Stimulated activated CD4-positive, alpha-beta T cell treated with anti-CD3 and anti-CD28 coated beads, Interleukin-4, amount 100 ng/mL, for 1 hour (primary cell): ENCODE data around the gene COA3.

Experiments used
- DNase-seq: peaks from one replicate; pipeline ENCODE4 v3.0.0-alpha.2; 2020

Gene COA3

GRCh38 chr17:42817866-42818265 is 19.4 kb upstream of the COA3 start:
- DNase-seq: no peak

GRCh38 chr17:42814633-42815399 is 16.3 kb upstream of the COA3 start:
- DNase-seq: no peak

DNA sequence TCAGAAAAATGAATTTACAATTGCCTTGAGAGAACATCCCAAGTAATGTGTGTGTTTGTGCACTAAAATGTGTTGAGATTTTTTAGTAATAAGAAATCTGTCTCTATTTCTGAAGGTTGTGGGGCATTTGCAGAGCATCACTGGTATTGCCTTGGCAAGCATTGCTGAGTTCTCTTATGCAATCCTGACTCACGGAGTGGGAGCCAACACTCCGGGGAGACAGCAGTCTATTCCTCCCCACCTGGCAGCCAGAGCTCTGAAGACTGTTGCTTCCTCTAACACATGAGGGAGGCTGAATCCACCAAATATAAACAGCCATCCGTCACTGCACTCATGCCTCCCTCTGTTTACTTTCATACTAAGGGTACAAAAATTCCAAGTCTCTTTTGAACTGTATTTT is 10.7 kb upstream of the COA3 start:
- no peak for DNase-seq

DNA sequence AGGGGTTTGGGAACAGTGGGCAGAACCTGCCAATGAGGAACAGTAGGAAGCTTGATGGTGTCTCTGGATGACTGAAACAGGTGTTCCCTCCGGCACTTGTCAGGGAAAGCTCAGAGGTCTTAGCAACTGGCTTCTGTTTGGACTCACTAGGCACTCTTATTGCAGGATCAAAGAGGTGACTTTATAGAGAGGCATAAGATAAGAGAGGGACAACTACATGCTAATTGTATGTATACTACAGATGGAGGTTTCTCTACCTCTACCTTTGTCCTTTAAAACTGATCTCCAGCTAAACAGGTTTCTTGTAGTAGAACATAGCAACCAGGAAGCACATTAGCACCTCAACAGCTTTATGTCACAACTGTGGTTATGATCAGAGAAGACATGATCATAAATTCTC is 7.7 kb upstream of the COA3 start:
- DNase-seq: no peak

- DNase-seq: no peak
Measured at GRCh38 chr17:42804918-42805367, 6.4 kb upstream of the COA3 start.

- DNase-seq: no peak
Measured at GRCh38 chr17:42803074-42803883, 4.8 kb upstream of the COA3 start.

DNA sequence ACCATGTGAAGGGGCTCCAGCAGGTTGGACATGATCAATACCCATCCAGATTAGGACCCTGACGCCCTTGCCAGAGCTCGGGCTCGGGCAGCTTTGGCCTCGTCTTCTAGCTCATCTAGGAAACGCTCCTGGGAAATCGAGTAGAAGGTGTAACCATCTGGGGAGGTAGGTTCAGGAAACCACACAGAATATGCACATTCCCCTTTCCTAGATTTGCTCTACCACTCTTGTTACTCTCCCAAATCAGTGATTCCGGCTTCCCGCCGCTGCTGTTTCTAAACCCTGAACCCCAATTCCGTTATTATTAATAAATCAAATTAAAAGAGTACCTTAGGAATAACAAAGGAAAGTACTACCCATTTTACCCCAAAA is 507 bp downstream of the COA3 start:
- no peak for DNase-seq

DNA sequence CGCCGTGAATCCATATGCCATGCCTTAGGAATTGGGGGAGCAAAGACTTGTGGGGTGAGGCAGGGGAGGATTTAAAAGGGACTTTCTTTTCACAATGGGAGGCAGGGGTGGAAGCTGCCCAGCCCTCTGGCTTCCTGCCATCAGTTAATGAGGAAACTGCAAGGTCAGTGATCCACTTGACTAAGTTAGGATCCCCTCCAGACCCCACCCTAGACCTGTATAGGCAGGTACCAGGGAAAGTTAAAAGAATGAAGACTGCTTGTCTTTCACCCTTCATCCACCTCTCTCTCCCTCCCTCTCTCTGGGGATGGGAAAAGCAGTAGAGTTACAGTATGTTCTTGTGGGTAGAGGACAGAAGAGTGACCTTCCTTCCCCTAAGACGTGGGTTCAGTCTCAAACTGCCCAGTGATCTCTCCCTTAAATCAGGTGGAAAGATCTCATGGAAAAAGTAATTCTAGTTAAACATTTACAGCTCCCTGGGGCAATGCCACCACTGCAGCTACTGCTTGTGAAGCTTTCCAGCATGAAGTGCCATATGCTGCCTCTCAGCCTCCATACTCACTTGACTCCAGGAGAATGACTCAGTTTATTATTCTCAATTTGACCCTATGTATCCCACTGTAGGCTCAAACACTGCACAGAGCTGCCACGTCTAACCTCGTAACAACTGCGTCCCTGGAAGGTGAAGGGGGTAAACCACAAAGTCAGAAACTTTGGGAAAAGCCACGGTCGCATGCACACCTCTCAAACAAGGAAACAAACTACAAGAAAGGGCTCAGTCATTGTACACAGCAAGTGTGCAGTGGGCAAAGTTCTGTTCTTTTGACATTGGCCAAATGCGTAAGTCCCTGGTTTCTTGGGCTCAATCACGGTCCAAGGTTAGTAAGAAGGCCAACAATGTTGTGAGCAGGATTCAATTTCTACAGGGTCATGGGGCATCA is 1.2 kb downstream of the COA3 start:
- DNase-seq: no peak

DNA sequence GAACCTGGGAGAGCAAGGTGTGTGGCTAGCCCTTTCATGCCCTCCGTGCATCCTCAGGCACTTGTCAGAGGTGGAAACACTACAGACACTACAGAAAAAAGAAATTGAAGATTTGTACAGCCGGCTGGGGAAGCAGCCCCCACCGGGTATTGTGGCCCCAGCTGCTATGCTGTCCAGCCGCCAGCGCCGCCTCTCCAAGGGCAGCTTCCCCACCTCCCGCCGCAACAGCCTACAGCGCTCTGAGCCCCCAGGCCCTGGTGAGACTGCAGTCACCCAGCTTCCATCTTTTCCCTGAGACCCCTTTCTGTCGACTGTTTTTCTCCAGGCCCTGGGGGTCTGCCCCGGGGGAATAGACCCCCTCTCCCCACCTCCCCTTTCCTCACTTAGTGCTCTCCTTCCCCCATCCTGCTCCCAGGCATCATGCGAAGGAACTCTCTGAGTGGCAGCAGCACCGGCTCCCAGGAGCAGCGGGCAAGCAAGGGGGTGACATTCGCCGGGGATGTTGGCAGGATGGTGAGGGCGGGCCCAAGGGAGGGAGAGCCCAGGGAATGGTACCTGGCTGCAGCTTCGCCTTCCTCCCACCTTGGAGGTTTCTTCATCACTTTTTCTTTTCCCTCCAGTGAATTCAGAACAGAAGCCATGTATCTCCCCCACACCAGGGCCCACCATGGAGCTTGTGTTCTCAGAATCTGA is 2.3 kb downstream of the COA3 start:
- no peak for DNase-seq

GRCh38 chr17:42795465-42795864 is 3.0 kb downstream of the COA3 start:
- no peak for DNase-seq

- DNase-seq: no peak
Measured at GRCh38 chr17:42795061-42795460, 3.4 kb downstream of the COA3 start.

DNA sequence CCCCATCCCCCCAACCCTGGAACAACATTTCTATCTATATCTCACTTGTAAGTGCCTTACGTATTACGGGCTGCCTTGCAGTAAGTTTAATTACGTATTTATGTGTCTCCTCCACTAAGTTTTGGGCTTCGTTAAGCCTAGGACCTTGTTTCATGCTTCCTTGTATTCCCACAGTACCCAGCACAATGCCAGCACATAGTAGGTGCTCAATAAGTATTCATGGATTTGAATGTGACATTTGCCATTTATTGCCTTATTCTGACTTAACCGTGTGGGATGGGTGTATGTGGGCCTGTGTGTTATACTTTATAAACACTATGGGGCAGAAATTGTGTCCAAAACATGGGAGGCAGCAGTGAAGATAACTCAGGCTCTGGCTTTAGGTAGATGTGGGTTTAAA is 6.0 kb downstream of the COA3 start:
- no peak for DNase-seq

DNA sequence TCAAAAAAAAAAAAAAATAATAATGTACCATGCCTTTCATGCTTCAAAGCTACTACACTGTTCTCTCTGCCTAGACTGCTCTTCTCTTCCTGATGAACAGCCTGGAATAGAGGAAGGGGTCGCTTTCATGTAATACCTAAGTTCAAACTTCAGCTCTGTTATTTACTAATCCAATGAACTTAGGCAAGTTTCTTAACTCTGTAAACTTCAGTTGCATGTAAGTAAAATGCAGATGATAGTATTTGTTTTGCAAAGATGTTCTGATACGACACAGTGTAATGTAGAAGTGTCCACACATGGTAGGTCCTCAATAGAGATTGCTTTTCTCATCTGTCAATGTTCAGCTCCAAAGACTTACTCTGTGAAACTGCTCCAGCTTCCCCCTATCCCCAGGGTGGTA is 6.6 kb downstream of the COA3 start:
- DNase-seq: no peak

- DNase-seq: no peak
Measured at GRCh38 chr17:42787266-42787665, 11.2 kb downstream of the COA3 start.

- DNase-seq: no peak
Measured at GRCh38 chr17:42784811-42785592, 13.5 kb downstream of the COA3 start.

DNA sequence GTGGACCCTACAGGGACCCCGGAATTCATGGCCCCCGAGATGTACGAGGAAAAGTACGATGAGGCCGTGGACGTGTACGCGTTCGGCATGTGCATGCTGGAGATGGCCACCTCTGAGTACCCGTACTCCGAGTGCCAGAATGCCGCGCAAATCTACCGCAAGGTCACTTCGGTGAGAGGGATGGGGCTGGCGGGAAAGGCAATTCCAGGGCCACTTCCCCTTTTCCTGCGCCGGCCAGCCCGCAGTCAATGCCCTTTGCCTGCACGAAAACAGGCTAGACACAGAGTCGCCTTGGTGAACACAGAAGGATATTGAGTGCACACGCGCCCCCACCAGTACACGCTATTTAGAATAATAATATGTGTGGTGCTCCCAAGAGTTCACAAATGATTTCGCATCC is 14.1 kb downstream of the COA3 start:
- no peak for DNase-seq

GRCh38 chr17:42783791-42784138 is 14.7 kb downstream of the COA3 start:
- no peak for DNase-seq

- no peak for DNase-seq
Measured at GRCh38 chr17:42783062-42783790, 15.3 kb downstream of the COA3 start.

DNA sequence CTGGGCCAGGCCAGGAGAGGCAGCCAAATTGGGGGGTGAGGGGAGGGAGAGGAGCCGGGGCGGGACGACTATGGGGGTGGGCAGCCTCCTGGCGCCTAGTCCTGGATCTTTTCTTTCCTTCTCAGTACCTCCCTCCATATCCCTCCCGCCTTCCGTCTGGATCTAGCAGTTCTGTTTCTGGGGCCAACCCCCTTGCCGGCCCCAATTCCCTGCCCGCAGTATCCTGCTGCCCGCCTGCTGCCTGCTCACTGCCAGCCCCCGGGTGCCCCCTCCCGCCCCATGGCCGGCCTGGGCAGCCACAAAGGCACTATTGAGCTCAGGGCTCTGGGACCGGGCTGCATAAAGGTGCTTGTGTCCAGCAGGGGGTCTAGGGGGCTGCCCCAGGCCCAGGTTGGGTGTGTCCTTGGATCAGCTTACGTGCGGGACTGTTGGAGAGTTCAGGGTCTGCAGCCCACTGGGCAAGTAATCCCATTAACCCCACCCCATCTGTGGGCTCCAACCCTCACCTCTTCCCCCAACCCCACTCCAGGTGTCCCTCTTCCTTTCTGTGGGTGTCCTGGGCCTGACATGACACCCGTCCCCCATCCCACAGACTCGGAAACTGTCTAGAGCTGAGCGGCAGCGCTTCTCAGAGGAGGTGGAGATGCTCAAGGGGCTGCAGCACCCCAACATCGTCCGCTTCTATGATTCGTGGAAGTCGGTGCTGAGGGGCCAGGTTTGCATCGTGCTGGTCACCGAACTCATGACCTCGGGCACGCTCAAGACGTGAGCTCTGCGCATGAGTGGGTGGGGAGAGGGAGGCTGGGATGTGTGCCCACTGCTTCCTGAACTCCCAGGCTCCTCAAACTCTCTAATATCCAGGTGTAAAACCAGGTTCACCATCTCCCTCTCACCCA is 16.1 kb downstream of the COA3 start:
- DNase-seq: no peak

GRCh38 chr17:42781639-42782165 is 16.8 kb downstream of the COA3 start:
- DNase-seq: no peak
